NCI-H510A (cell line): ENCODE measurements around the gene GPATCH3.
"Not testable (repeated sequence)": the region's sequence is repeated elsewhere in the genome, so short reads cannot be mapped to it uniquely, and the experiment has no call there.

Experiments
- DNase-seq: peaks from one replicate; lab custom pipeline; 2025; lab: John Stamatoyannopoulos, UW

Gene GPATCH3, protein sequence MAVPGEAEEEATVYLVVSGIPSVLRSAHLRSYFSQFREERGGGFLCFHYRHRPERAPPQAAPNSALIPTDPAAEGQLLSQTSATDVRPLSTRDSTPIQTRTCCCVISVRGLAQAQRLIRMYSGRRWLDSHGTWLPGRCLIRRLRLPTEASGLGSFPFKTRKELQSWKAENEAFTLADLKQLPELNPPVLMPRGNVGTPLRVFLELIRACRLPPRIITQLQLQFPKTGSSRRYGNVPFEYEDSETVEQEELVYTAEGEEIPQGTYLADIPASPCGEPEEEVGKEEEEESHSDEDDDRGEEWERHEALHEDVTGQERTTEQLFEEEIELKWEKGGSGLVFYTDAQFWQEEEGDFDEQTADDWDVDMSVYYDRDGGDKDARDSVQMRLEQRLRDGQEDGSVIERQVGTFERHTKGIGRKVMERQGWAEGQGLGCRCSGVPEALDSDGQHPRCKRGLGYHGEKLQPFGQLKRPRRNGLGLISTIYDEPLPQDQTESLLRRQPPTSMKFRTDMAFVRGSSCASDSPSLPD

GRCh38 chr1:26900001-26900814 is at the start of gene GPATCH3:
TSS of gene GPATCH3 (minus strand) at chr1:26900467. CDS start at chr1:26900442, 25 bp downstream.
- DNase-seq: peak; percentile 89

GRCh38 chr1:26949926-26950319 is 49.7 kb upstream of the GPATCH3 start:
- no peak for DNase-seq

DNA sequence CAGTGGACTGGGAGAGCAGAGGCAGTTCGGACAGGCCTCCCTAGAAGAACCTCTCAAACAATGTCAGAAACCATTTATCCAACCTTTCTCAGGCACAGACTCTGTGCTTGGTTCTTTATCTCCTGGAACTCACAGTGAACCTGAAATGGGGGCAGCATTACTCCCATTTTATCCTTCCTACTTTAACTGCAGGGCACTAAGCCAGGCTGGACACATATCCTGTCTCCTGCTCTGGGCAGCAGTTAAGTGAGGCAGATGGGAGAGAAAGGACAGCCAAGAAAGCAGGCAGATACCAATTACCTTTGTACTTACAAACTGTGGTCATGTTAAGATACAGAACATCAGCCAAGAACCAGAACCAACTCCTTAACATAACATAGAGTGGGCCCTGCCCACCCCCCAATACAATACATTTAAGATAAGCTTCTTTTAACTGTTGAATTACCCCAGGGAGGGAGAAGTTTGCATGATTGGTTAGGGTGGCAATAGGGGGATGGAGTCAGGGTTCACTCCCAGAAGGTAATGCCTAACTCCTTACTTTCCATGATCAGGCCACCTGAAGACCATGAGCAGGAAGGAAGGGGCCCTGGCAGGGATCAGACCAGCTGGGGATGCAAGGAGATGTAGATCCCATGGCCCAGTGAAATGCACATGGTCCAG is 49.1 kb upstream of the GPATCH3 start:
- DNase-seq: no peak

- DNase-seq: not testable (repeated sequence)
Observed at GRCh38 chr1:26948725-26949057, 48.4 kb upstream of the GPATCH3 start.

GRCh38 chr1:26946270-26946669 is 46.0 kb upstream of the GPATCH3 start:
- no peak for DNase-seq

DNA sequence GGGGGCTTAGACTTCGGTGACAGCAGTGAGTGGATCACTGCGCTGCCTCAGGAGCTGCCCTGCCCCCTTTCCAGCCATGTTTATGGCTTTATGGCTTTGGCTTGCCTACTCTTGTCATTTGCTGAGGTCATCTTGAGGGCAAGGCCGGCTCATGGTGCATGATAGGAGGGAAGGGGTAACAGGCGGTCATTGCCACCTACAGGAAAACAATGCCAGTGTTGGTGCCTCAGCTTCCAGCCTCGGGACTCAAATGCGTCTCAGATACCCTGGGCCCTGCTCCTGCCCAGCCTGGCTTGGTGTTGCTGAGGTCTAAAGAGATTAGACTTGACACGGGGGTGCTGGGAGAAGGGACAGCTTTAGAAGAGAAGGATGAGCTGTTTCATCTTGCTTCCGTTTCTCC is 45.5 kb upstream of the GPATCH3 start:
- no peak for DNase-seq

DNA sequence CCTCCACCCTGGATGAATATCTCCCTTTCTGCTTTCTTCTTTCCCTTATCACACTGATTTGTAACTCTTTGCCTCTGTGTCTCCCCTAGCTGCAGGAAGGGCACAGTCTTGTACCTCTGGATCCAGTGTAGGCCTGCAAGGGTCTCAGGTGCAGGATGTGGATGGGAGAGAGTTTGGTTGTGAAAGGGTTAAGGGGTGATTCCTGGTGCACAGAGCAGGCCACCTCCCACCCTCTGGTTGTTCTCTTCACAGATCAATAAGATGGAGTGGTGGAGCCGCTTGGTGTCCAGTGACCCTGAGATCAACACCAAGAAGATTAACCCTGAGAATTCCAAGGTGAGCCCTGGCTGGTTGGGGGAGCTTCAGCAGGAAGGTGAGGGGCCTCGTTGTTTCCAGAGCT is 44.9 kb upstream of the GPATCH3 start:
- DNase-seq: no peak

- no peak for DNase-seq
Observed at GRCh38 chr1:26942656-26943055, 42.4 kb upstream of the GPATCH3 start.

GRCh38 chr1:26941311-26941710 is 41.0 kb upstream of the GPATCH3 start:
- DNase-seq: no peak

DNA sequence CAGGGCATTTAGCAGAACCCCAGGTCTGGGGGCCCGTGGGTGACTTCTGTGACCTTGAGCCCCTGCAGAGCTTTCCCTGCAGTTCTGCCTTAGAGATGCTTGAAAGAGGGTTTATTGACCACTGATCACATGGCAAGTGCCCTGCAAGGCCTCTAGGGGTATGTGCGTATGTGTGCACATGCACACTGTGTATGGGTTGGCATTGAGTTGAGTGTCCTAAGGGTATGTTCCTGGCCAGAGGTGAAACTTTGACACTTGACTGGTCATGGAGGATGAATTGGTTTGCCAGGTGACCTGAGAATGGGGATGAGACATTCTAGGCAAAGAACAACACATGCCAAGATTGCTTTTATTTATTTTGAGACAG is 38.4 kb upstream of the GPATCH3 start:
- no peak for DNase-seq

GRCh38 chr1:26938004-26938658 is 37.9 kb upstream of the GPATCH3 start:
- DNase-seq: no peak

- no peak for DNase-seq
Observed at GRCh38 chr1:26936823-26937222, 36.6 kb upstream of the GPATCH3 start.

- no peak for DNase-seq
Observed at GRCh38 chr1:26932531-26932930, 32.3 kb upstream of the GPATCH3 start.

- no peak for DNase-seq
Observed at GRCh38 chr1:26923711-26924110, 23.4 kb upstream of the GPATCH3 start.

DNA sequence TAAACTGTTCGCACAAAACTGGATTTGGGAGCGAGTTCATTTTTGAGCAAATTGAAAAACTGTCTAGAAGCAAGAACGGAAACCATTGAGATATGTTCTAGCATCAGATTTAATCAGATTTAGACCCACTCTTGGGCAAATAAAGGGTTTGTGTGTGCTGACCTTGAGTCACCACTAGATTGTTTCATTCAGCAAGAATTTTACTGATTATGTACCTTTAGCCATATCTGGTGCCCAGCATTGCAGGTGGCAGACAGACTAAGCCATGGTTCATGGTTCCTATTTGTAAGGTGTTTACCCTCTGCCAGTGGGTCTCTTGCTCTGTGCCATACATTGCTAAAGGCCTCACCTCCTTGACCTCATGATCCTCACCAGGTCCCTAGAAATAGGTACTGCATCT is 22.6 kb upstream of the GPATCH3 start:
- DNase-seq: no peak

DNA sequence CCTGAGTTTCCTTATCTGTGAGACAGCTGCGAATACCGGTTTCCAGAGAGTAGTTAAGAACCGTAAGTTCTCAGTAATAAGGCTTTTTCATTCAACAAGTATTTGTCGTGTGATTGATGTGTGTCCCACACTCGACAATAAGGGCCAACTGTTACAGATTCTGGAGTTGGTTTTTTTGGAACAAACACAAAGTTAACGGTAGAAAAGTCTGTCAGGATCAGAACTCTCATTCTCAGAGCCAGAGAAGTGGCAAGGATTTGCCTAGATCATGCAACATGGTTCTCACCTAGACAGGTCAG is 22.1 kb upstream of the GPATCH3 start:
- no peak for DNase-seq

DNA sequence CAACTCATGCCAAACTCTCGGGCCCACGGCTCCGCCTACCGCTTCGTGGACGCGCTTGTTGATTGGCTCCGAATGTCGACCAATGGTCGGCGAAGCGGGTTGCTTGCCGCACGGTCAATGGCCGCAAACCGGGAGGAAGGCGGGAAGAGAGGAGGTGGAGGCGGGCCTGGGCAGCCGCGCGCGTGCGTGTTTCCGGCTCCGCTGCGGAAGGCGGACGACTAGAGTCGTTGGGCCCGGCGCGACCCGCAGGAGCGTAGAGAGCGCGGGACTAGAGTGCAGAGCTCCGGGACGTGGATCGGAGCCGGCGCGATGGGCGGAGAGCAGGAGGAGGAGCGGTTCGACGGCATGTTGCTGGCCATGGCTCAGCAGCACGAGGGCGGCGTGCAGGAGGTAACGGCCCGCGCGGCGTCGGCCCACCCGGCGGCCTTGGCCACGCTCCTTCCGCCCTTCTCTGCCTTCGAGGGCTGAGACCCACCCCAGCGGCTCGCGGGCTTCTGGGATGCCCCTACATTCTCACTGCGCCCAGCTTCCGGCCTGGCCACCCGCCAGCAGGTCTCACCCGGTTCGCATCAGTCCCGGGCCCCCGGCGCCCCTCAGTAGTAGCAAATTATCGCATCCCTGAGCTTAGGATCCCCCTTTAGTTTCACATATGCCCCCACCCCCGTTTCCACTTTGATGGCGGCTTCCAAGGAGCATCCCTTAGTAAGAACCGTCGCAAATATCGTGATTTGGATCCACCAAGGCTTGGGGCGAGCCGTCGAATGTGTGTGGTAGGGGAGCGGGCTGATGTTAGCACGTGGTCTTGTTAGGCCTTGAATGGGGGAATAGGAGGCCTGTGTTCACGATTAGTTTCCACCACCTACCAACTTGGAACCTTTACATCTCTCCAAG is 21.5 kb upstream of the GPATCH3 start, which contains the start of gene NUDC:
NUDC (plus strand) TSS at position 204 of the 891 bp plus-strand sequence; CDS start at position 310, 106 bp downstream.
- peak; percentile 94 for DNase-seq

DNA sequence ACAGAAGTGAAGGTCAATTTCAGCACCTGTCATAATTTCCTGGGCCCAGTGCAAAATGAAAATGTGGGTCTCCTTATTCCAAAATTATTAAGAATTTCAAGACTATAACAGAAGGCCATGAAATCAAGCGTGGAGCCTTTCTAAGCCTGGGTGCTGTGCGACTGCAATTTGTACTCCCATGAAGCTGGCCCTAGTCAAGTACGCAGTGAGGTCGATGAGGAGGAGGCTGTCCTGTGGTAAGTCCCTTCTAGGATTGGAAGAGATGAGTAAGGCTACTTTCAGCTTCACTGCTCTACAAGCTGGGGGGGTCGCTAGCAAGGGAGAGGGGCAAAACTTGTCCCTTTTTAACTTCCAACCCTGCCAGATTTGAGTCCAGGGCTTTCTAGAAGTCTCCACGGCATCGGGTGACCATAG is 20.9 kb upstream of the GPATCH3 start:
- DNase-seq: peak; percentile 66

DNA sequence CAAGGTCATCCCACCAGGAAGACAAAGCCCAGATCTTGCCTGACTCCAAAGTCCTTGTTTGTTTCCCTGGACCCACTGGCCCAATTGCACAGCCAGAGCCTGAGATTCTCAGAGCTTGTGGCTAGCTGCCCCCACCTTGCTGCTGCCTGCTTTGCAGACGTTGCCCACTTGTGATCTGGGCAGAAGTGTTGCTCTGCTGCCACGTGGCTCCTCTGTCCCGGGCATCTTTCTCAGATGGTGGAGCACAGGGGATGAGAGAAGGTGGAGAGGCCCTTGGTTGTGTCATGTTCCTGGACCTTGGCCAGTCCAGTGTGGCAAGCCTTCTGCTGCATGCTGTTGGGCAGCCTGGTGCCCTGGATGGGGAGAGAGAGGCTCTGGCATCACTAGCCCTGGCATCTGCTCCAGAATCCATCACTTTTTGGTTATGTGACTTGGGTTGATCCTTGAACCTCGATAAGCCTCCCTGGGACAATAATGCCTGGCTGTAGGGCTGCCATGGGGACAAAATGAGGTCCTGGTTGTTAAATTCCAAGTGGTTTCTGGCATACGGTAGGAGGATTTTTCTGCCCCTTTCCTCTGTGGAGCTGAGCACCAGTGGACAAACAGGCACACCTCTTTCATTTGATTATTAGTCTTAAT is 15.1 kb upstream of the GPATCH3 start:
- peak; percentile 17 for DNase-seq

DNA sequence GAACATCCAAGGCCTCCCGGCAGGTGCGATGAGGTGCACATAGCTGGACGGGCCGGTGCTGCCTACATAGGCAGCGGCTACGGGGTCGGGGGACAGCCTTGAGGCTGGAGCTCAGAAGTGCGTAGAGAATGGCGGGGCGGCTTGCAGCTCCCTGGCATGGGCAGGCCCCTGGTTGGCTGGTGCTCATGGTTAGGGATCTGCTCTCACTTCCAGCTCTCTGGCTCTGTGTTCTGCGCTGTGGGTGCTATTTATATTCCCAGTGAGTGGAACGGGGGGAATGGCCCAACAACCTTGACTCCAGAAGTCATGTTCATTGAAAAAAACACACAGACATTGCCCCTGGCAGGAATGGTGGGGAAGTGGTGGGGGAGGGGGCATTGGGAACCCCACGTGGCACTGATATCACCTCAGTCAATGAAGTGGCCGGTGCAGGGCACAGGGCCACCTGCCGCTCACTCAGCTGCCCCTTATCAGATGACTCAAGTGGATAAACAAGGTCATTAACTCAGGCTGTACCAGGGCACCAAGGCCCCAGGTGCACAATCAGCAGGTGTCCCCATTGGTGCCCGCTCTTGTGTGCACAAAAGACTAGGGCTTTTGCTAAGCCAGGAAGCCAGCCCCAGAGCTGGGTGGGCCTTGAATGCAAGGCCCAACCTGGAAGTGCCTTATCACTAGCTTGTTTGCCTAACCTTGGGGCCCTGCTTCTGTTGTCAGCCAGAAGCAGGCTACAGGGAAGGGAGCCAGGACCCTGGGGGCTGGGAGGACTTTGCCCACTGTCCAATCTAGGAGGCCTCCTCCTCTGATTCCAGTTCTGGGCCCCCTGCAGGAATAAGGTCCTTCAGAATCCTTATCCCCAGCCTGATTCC is 13.7 kb upstream of the GPATCH3 start, which contains the start of gene NR0B2:
NR0B2 (minus strand) TSS at position 222 of the 866 bp plus-strand sequence; CDS start at position 187, 35 bp downstream.
- DNase-seq: peak; percentile 98
